ENCODE data around the gene HLCS.
"Not testable (repeated sequence)": the region's sequence is repeated elsewhere in the genome, so short reads cannot be mapped to it uniquely, and the experiment has no call there.

Gene HLCS

GRCh38 chr21:36820176-36821031 lies 146.1 kb downstream of the HLCS start:
- H3K9me3 ChIP-seq (ENCODE audit: control insufficient read depth, low read length), result no peaks in the 10 kb centered on the region
- no peaks in the 10 kb centered on the region for H3K36me3 ChIP-seq (ENCODE audit: control insufficient read depth, insufficient read depth, low read length)
- H3K4me1 ChIP-seq (ENCODE audit: control insufficient read depth, insufficient read depth, low read length), result no peaks in the 10 kb centered on the region
- H3K27me3 ChIP-seq (ENCODE audit: control insufficient read depth, insufficient read depth, low read length), result no peaks in the 10 kb centered on the region
- no peak overlapping the region for H3K4me3 ChIP-seq (ENCODE audit: low read length)
- no peak overlapping the region for H3K9ac ChIP-seq (ENCODE audit: low read length)

DNA sequence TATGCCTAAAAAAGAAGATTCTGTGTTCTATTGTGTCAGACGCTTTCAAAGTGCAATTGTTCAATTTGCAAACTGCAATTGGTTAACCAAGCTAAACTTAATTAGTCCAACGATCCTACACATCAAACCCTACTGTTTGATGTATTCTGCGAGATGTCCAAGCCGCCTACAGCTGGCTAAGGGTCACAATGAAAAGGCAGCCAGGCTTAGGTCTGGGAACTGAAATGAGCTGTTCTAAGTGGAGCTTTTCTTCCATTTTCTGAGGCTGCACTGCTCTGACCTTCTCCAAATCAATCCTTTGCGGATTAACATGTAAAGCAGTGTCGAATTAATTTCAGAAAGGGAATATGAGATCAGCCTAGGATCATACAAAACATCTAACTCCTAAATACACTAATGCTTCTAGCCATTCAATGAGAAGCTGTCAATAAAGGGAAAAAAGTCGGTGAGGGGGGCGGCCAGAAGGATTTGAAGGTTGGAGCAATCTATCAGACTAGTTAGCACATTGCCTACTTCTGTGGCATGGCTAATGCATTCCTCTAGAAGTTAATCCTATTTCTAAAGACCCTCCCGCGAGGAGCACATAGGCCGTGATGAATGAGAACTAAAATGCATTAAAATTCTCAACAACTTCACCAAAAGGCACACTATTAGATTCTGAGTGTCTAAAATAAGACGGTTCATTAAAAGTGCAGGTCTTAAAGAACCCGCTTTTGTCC lies 148.6 kb downstream of the HLCS start:
- Histone ChIP-seq H3K9ac (ENCODE audit: low read length) (no peak overlapping the region), H3K4me3 (ENCODE audit: low read length) (no peak overlapping the region), H3K27me3 (ENCODE audit: control insufficient read depth, insufficient read depth, low read length) (no peaks in the 10 kb centered on the region), H3K9me3 (ENCODE audit: control insufficient read depth, low read length) (no peaks in the 10 kb centered on the region), H3K4me1 (ENCODE audit: control insufficient read depth, insufficient read depth, low read length) (no peaks in the 10 kb centered on the region), H3K36me3 (ENCODE audit: control insufficient read depth, insufficient read depth, low read length) (no peaks in the 10 kb centered on the region)

- Histone ChIP-seq H3K27me3 (ENCODE audit: control insufficient read depth, insufficient read depth, low read length) (no peaks in the 10 kb centered on the region), H3K9ac (ENCODE audit: low read length) (no peak overlapping the region), H3K4me1 (ENCODE audit: control insufficient read depth, insufficient read depth, low read length) (no peaks in the 10 kb centered on the region), H3K36me3 (ENCODE audit: control insufficient read depth, insufficient read depth, low read length) (no peaks in the 10 kb centered on the region), H3K4me3 (ENCODE audit: low read length) (no peak overlapping the region), H3K9me3 (ENCODE audit: control insufficient read depth, low read length) (no peaks in the 10 kb centered on the region)
Observed at GRCh38 chr21:36816561-36817130, 149.8 kb downstream of the HLCS start.

GRCh38 chr21:36816026-36816425 lies 150.4 kb downstream of the HLCS start:
- H3K27me3 ChIP-seq (ENCODE audit: control insufficient read depth, insufficient read depth, low read length); H3K36me3 ChIP-seq (ENCODE audit: control insufficient read depth, insufficient read depth, low read length); H3K9me3 ChIP-seq (ENCODE audit: control insufficient read depth, low read length); H3K4me3 ChIP-seq (ENCODE audit: low read length); H3K4me1 ChIP-seq (ENCODE audit: control insufficient read depth, insufficient read depth, low read length); H3K9ac ChIP-seq (ENCODE audit: low read length): not testable (repeated sequence)

DNA sequence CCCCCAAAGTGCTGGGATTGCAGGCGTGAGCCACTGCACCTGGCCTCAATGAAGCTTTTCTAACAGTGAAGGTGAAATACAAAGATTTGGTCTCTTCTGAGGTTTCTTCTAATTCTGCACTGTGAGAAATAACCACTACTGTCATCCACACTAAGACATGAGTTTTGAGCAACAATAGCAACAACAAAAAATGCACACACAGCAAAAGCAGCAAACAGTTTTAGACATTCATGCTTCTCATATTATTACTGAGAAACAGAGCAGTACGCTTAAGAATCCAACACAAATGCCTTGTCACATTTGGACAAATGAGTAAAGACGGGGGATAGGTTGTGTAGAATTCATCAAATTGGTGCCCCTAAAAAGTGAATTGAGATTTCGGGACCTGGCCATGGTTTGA lies 151.2 kb downstream of the HLCS start:
- Histone ChIP-seq H3K36me3 (ENCODE audit: control insufficient read depth, insufficient read depth, low read length) (no peaks in the 10 kb centered on the region), H3K9me3 (ENCODE audit: control insufficient read depth, low read length) (no peaks in the 10 kb centered on the region), H3K27me3 (ENCODE audit: control insufficient read depth, insufficient read depth, low read length) (no peaks in the 10 kb centered on the region), H3K4me1 (ENCODE audit: control insufficient read depth, insufficient read depth, low read length) (no peaks in the 10 kb centered on the region), H3K4me3 (ENCODE audit: low read length) (no peak overlapping the region), H3K9ac (ENCODE audit: low read length) (no peak overlapping the region)

GRCh38 chr21:36813052-36813451 lies 153.4 kb downstream of the HLCS start:
- H3K4me3 ChIP-seq (ENCODE audit: low read length), result no peak overlapping the region
- H3K4me1 ChIP-seq (ENCODE audit: control insufficient read depth, insufficient read depth, low read length), result no peaks in the 10 kb centered on the region
- H3K9me3 ChIP-seq (ENCODE audit: control insufficient read depth, low read length), result no peaks in the 10 kb centered on the region
- no peaks in the 10 kb centered on the region for H3K27me3 ChIP-seq (ENCODE audit: control insufficient read depth, insufficient read depth, low read length)
- no peak overlapping the region for H3K9ac ChIP-seq (ENCODE audit: low read length)
- H3K36me3 ChIP-seq (ENCODE audit: control insufficient read depth, insufficient read depth, low read length), result no peaks in the 10 kb centered on the region

- Histone ChIP-seq H3K36me3 (ENCODE audit: control insufficient read depth, insufficient read depth, low read length) (no peaks in the 10 kb centered on the region), H3K4me1 (ENCODE audit: control insufficient read depth, insufficient read depth, low read length) (no peaks in the 10 kb centered on the region), H3K4me3 (ENCODE audit: low read length) (no peak overlapping the region), H3K9ac (ENCODE audit: low read length) (no peak overlapping the region), H3K27me3 (ENCODE audit: control insufficient read depth, insufficient read depth, low read length) (no peaks in the 10 kb centered on the region), H3K9me3 (ENCODE audit: control insufficient read depth, low read length) (no peaks in the 10 kb centered on the region)
Observed at GRCh38 chr21:36811762-36812161, 154.7 kb downstream of the HLCS start.

GRCh38 chr21:36810443-36810842 lies 156.0 kb downstream of the HLCS start:
- no peak overlapping the region for H3K4me3 ChIP-seq (ENCODE audit: low read length)
- H3K27me3 ChIP-seq (ENCODE audit: control insufficient read depth, insufficient read depth, low read length), result no peaks in the 10 kb centered on the region
- no peaks in the 10 kb centered on the region for H3K36me3 ChIP-seq (ENCODE audit: control insufficient read depth, insufficient read depth, low read length)
- no peaks in the 10 kb centered on the region for H3K4me1 ChIP-seq (ENCODE audit: control insufficient read depth, insufficient read depth, low read length)
- H3K9ac ChIP-seq (ENCODE audit: low read length), result no peak overlapping the region
- no peaks in the 10 kb centered on the region for H3K9me3 ChIP-seq (ENCODE audit: control insufficient read depth, low read length)

DNA sequence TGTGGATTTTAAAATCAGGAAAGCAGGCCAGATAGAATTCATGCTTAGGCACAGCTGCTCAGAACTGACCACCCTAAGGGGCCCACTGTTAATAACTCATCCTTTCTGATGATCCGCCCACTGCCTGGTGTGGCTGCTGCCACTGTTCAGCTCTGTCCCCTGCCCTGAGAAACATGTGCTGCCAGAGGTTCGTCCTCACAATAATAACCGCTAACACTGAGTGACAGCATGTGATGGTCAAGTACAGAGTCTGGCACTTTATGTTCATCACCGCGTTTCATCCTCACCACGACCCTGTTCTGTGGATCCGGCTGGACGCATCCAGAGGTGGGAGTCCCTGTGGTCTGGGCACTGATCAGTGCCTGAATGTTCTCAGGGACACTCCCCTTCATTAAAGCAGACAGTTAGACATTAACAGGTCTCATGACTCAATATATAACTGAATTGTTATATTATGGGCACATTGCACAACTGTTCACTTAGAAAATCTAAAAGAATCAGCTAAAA lies 159.0 kb downstream of the HLCS start:
- Histone ChIP-seq H3K9me3 (ENCODE audit: control insufficient read depth, low read length) (no peaks in the 10 kb centered on the region), H3K27me3 (ENCODE audit: control insufficient read depth, insufficient read depth, low read length) (no peaks in the 10 kb centered on the region), H3K4me3 (ENCODE audit: low read length) (no peak overlapping the region), H3K36me3 (ENCODE audit: control insufficient read depth, insufficient read depth, low read length) (no peaks in the 10 kb centered on the region), H3K4me1 (ENCODE audit: control insufficient read depth, insufficient read depth, low read length) (no peaks in the 10 kb centered on the region), H3K9ac (ENCODE audit: low read length) (no peak overlapping the region)

DNA sequence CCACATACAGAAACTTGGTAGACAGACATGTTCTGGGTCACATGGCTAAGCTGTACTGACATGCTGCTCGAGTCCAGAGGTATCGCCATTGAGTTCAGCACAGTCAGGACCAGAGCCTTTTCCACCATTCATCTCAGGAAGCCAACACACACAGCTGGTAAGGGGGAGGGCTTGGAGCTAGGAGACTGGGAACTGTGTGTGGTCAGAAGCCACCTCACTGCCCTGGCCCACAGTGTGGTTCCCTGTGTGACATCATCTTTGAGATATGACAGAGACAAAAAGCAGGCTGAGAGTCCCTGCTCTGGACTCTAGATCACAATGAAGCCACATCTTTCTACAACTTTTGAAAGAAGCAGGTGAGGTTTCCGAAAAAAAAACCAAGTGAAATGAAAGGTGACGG lies 160.4 kb downstream of the HLCS start:
- no peak overlapping the region for H3K4me3 ChIP-seq (ENCODE audit: low read length)
- no peaks in the 10 kb centered on the region for H3K27me3 ChIP-seq (ENCODE audit: control insufficient read depth, insufficient read depth, low read length)
- no peak overlapping the region for H3K9ac ChIP-seq (ENCODE audit: low read length)

DNA sequence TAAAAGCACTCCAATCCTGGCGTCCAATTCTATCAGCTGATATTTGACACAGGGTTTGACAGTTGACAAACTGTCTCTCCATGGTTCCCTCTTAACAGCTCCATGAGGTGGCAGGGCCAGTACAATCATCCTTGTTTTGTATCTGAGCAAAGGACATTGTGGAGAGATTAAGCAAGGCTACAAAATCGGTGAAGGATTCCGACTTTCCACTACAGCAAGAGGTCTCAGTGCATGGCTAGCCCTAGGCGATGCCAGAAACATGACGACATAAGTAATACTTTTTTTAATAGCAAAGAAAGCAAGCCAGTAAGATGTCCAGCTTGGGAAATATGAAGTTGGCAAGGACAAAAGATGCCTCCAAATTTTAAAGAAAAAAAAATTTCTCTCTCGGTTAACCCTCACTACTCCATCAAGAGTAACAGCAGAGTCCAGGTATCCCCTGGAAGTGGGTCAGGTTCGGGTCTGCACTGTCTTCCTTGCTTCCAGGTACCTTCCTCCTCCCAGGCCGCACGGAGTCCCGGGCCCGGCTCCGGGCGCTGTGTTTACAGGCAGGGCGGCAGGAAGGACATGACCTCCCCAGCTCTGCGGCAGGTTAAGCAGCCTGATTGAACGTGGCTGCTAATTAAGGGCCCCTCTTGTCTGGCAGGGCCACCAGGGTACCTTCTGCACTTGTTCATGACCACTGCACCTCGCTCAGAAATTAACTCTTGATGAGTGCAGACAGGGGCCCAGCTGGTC lies 161.4 kb downstream of the HLCS start:
- Histone ChIP-seq H3K4me1 (ENCODE audit: control insufficient read depth, insufficient read depth, low read length) (no peaks in the 10 kb centered on the region), H3K9ac (ENCODE audit: low read length) (no peak overlapping the region), H3K27me3 (ENCODE audit: control insufficient read depth, insufficient read depth, low read length) (no peaks in the 10 kb centered on the region), H3K36me3 (ENCODE audit: control insufficient read depth, insufficient read depth, low read length) (no peaks in the 10 kb centered on the region), H3K4me3 (ENCODE audit: low read length) (no peak overlapping the region), H3K9me3 (ENCODE audit: control insufficient read depth, low read length) (no peaks in the 10 kb centered on the region)

More for the DNA sequence above, 160.4 kb downstream of the HLCS start:
- no peaks in the 10 kb centered on the region for H3K4me1 ChIP-seq (ENCODE audit: control insufficient read depth, insufficient read depth, low read length)
- no peaks in the 10 kb centered on the region for H3K36me3 ChIP-seq (ENCODE audit: control insufficient read depth, insufficient read depth, low read length)
- no peaks in the 10 kb centered on the region for H3K9me3 ChIP-seq (ENCODE audit: control insufficient read depth, low read length)
